HL-60 (cell line): ENCODE results near the gene CIP2A.
A peak's percentile ranks its signal among the peaks of the same experiment; 100 is the strongest.

ENCODE experiments used
- CTCF ChIP-seq: IDR thresholded peaks from one replicate; pipeline ENCODE4 v1.5.1; 2011; ENCODE audit warnings: low read length, control low read depth, inconsistent platforms; ENCODE audit not compliant: insufficient read depth
- POLR2AphosphoS5 ChIP-seq: IDR thresholded peaks from 2 replicates; pipeline ENCODE4 v1.6.1; 2012; ENCODE audit warnings: low read depth
- REST ChIP-seq: IDR thresholded peaks from 2 replicates; pipeline ENCODE4 v1.6.1; 2012; ENCODE audit warnings: low read depth; ENCODE audit not compliant: insufficient replicate concordance
- SPI1 ChIP-seq: IDR thresholded peaks from 2 replicates; pipeline ENCODE4 v1.6.1; 2012; ENCODE audit warnings: low read depth, mild to moderate bottlenecking, borderline replicate concordance

GRCh38 chr3:108528459-108529252, 60.6 kb downstream of the CIP2A start:
- TF ChIP-seq CTCF, result no peak
- TF ChIP-seq POLR2AphosphoS5, result no peak
- TF ChIP-seq REST, result peak; percentile 76
- peak; percentile 98 for TF ChIP-seq SPI1
